GM19372 (cell line): Measurements from ENCODE around the gene CYP2W1.

Experiments
- ATAC-seq: cut with Tn5 transposase; IDR thresholded peaks from one replicate; pipeline ENCODE4 v1.9.1; 2021; ENCODE audit warnings: mild to moderate bottlenecking, low read depth, moderate library complexity; ENCODE audit not compliant: unreplicated experiment

The CYP2W1 gene

GRCh38 chr7:1011297-1012003 lies 28.5 kb downstream of the CYP2W1 start:
- ATAC-seq, result no peak

- no peak for ATAC-seq
These were observed 29.2 kb downstream of the CYP2W1 start for GRCh38 chr7:1012004-1012715.

- no peak for ATAC-seq
These were observed 29.7 kb downstream of the CYP2W1 start for GRCh38 chr7:1012716-1013095.

DNA sequence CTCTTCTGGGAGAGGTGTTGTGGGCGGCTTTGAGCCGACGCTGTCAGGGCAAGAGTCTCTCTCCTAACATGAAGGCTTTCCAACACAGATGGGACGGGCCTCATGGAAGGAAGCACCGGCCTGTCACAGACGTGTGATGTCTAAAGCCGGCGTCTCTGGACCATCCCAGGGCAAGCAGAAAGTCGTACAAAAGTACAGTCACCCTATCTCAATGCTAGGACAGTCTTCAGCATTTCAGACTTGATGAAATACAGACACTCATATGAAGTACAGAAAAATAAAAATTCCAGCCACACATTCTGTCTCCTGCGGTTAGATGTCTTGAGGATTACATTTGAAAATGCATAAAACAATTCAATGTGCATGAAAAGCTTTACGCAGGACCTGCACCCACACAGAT lies 30.6 kb downstream of the CYP2W1 start:
- no peak for ATAC-seq

DNA sequence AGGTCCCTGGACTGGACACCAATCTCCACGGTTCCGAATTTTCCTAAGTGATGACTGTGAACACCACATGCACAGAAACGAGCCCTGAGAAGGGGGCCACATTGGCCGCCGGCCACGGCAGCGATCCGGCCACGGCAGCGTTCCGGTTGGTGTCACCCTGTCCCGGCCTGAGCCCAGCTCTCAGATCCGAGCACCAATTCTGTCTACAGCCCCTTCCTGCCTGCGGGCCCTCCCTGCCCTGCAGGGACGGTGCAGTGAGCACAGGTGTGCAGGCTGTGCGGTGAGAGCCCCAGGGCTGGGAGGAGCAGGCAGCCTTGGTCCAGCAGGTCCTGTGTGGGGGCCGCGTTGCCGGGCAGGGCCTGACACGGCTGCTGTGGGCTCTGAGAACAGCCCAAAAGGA lies 31.7 kb downstream of the CYP2W1 start:
- ATAC-seq, result no peak

- no peak for ATAC-seq
These were observed 32.5 kb downstream of the CYP2W1 start for GRCh38 chr7:1015196-1016121.

DNA sequence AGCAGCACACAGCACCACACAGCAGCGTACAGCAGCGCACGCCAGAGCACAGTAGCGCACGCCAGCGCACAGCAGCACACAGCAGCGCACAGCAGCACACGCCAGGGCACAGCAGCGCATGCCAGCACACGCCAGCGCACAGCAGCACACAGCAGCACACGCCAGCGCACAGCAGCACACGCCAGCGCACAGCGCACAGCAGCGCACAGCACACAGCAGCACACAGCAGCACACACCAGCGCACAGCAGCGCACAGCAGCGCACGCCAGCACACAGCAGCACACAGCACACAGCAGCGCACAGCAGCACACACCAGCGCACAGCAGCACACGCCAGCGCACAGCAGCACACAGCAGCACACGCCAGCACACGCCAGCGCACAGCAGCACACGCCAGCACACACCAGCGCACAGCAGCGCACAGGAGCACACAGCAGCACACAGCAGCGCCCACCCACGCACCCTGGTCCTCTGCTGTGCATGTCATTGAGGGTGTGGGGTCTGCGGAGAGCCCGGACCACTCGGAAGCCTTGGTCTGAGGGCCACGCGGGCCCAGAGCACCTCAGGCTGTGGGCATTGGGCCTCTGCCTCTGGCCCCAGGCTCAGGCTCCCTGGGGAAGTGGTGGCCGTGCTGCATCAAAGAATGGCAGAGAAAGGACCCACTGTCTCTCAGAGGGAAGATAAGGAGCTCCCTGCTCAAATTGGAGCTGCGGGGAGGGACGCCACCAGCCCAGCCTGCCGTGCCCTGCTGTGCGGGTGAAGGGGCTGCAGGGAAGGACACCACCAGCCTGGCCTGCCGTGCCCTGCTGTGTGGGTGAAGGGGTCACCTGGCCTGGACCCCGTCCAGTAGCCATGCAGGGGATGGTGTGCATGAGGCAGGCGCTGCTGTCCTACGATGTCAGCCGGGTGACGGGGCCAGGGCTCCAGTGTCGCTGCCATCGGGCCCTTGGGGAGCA lies 33.9 kb downstream of the CYP2W1 start:
- no peak for ATAC-seq

GRCh38 chr7:1017586-1018333 lies 34.8 kb downstream of the CYP2W1 start:
- no peak for ATAC-seq

- no peak for ATAC-seq
These were observed 35.3 kb downstream of the CYP2W1 start for GRCh38 chr7:1018334-1018695.

DNA sequence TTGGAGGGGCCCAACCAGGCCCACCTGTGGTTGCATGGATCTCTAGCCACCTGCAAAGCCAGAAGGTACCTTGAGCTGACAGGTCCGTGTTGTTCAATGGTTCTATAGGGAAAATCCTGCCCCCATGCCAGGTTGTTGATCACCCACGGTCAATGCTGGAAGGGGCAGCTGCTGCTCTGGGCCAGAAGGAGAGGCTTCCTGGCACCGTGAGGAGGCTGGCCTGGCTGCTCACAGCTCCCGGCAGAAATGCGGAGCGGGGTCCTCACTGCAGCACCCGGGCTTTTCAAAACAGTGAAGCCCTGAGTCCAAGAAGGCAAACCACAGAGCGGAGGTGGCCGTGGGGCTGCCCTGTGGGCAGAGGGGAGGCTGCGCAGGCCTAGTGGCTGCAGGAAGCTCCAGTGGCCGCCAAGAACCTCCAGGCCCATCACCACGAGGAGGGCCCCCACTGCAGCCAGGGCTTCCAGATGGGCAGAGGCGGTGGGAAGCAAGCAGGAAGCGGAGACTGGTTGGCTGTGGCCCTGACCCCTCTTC lies 36.3 kb downstream of the CYP2W1 start:
- no peak for ATAC-seq

DNA sequence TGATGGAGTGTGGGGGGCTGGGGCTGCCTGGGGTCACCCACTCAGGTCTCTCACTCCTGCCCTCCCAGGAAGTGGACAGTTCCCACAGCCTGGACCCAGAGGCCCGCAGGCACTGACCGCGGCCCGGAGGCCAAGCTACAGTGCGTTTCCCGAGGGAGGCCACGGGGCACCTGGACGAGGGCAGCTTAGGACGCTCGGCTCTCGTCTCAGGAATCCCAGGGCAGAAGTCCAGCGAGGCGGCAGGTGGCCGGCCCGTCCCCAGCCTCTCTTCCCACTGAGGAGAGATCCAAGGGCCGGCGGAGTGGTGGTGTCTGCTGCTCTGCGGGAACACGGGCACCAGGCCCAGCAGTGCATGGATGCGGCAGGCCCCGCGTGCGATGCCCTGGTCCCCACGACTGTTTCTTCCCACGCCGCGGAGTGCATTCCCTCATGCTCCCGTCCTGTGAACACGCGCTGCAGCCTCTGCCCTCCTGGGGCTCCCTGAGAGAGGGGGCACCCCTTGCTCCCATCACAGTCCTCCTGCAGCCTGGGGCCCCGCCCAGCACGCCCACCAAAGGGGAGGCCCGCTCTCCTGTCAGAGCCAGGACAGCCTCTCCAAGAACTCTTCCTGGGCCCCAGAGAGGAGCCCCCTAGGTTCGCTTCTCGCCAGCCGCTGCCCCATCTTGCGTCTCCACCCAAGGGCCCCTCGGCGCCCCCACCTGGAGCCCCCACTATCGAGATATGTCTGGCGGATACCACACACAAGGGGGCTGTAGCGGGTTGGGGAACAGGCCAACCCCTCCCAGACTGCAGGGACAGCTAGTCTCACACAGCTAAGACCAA lies 37.0 kb downstream of the CYP2W1 start:
- no peak for ATAC-seq

DNA sequence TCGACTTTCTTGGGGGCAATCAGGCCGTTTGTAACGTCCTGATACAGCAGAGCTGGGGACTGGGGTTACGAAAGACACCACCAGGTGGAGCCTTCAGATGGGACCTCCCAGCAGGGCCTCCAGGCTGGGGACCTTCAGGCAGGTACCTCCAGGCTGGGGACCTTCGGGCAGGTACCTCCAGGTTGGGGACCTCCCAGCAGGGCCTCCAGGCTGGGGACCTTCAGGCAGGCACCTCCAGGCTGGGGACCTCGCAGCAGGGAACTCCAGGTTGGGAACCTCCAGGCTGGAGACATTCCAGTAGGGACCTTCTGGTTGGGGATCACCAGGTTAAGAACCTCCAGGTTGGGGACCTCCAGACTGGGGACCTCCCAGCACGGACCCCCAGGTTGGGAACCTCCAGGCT lies 37.9 kb downstream of the CYP2W1 start:
- no peak for ATAC-seq

- ATAC-seq, result no peak
These were observed 38.4 kb downstream of the CYP2W1 start for GRCh38 chr7:1021366-1021765.

- ATAC-seq, result no peak
These were observed 39.0 kb downstream of the CYP2W1 start for GRCh38 chr7:1021931-1022330.

DNA sequence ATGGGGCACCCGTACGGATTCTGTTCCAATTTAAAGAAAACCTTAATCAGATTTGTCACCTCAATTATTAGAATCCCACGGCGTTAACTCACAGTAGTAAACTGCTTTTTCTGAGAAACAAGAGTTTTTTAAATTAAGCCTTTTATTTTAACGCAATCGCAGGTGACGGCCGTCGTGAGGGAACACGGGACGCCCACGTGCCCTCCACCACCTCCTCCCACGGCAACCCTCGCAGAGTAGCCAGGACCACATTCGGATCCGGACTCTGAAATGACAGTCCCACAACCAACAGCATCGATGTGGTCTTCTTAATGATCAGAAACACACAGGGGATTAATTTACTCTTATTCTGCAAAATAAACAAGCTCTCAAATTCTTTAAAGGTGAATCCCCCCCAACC lies 39.4 kb downstream of the CYP2W1 start:
- ATAC-seq, result no peak

DNA sequence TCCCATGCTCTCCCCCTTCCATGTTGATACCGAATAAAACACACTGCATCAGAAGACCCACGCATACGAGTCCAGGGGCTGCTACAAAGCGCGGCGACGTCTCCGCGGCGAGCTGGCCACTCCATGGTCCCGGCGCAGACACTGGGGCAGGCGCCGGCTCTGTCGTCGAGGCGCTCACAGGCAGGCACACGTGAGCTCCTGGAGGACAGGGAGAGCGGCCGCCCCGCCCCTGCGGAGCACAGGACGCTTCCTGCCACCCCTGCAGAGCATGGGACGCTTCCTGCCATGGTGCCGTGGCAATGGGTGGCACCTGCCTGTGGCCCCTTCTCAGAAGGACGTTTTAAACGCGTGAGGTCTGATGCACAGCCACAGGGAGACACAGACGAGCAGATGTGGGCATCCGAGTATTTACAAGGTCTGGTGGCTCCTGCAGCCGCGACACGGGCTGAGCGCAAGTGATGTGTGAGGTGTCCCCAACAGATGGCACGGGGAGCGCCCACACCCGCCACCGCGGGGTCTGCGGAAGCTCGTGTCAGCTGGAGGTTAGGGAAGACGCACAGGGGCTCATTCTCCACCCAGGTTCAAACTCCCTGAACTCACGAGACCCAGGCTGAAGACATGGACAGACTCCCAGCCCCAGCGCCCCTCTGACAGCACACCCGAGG lies 40.0 kb downstream of the CYP2W1 start:
- no peak for ATAC-seq

DNA sequence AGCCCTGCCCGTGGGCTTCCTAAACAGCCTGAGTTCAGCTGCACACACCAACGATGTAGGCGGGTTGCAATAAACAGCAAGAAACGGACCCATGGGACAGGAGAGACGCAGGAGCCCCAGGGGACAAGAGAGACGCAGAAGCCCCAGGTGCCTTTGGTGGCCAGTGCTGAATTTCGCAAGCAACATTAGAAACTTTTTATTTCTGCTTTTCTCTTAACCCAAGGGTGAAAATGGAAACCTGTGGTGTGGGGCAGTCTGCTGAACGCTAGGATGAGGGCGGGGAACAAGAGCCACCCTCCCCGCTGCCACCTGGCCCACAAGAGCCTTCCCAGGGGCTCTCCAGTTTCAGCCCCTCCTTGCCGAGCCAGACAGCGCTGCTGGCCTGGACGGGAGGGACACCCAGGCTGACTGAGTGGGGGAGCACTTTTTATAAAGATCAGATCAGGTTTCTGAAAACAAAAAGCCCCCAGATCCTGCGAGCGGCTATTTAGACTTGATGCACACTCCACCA lies 41.4 kb downstream of the CYP2W1 start:
- peak; percentile 52 for ATAC-seq
